K562 (cell line): ENCODE measurements around the gene DCAF10. TPM values are rescaled to one million over a fixed set of nuclear protein-coding genes. Genes with fewer than 3 reads are reported as not detected.

ENCODE experiments used
- ASH1L ChIP-seq: fragments of 450-650 bp; IDR thresholded peaks from 2 replicates; pipeline ENCODE4 v1.6.1; 2018; ENCODE audit warnings: borderline replicate concordance, mild to moderate bottlenecking, low read depth; ENCODE audit not compliant: partially characterized antibody
- C11orf30 ChIP-seq: fragments of 450-650 bp; IDR thresholded peaks from 2 replicates; pipeline ENCODE4 v1.6.1; 2016; ENCODE audit warnings: low read depth, mild to moderate bottlenecking
- FOXA1 ChIP-seq: fragments of 450-650 bp; IDR thresholded peaks from 2 replicates; pipeline ENCODE4 v1.6.1; 2016; ENCODE audit warnings: mild to moderate bottlenecking, borderline replicate concordance
- NBN ChIP-seq: fragments of 450-650 bp; IDR thresholded peaks from 2 replicates; pipeline ENCODE4 v1.6.1; 2016; ENCODE audit warnings: low read depth, mild to moderate bottlenecking
- NFATC3 ChIP-seq: fragments of 450-650 bp; IDR thresholded peaks from 2 replicates; pipeline ENCODE4 v1.6.1; 2017; ENCODE audit warnings: mild to moderate bottlenecking
- TSC22D4 ChIP-seq: fragments of 450-650 bp; IDR thresholded peaks from 2 replicates; pipeline ENCODE4 v1.6.1; 2016; ENCODE audit warnings: missing genetic modification characterization, missing biosample characterization, control low read depth
- ZNF184 ChIP-seq: sonication (generic); formaldehyde crosslinking; IDR thresholded peaks from 2 replicates; pipeline ENCODE4 v1.5.0; 2020; ENCODE audit warnings: missing genetic modification reagents
- ZNF224 ChIP-seq: sonication (generic); formaldehyde crosslinking; IDR thresholded peaks from 2 replicates; pipeline ENCODE4 v1.8.0; 2022; ENCODE audit warnings: mild to moderate bottlenecking, missing genetic modification reagents
- ZNF57 ChIP-seq: fragments of 450-650 bp; formaldehyde crosslinking; IDR thresholded peaks from 2 replicates; pipeline ENCODE4 v1.4.0; 2020; ENCODE audit warnings: mild to moderate bottlenecking, moderate library complexity
- ZNF639 ChIP-seq, 2 experiments: fragments of 200-800 bp in 1 of 2; sonication (Bioruptor generic) in 1 of 2; sonication (generic) in 1 of 2; formaldehyde crosslinking in 1 of 2; IDR thresholded peaks in 1 of 2; conservative IDR thresholded peaks in 1 of 2; 2 replicates each; pipeline versions ENCODE4 v1.5.0 to v1.6.1; 2016 to 2020; ENCODE audit warnings: missing compliant biosample characterization in 1 of 2, missing genetic modification characterization in 1 of 2, missing genetic modification reagents in 1 of 2
- ZNF695 ChIP-seq: fragments of 450-650 bp; formaldehyde crosslinking; IDR thresholded peaks from 2 replicates; pipeline ENCODE4 v1.4.0; 2020; ENCODE audit warnings: mild to moderate bottlenecking, moderate library complexity
- ZSCAN29 ChIP-seq: fragments of 450-650 bp; IDR thresholded peaks from 2 replicates; pipeline ENCODE4 v1.6.1; 2017
- polyA plus RNA-seq, 8 experiments: library from polyadenylated mRNA; depleted of rRNA in 4 of 8; stranded (reverse) in 5 of 8; unstranded in 3 of 8; fragments of >200 nt; fragmentation: Nextera tagmentation in 2 of 8; fragmentation: Illumina TruSeq in 1 of 8; extraction: Ambion mirVana in 2 of 8; extraction: Trizol in 1 of 8; gene quantifications; 2 replicates each; pipeline versions ENCODE4 v1.2.1 to v1.2.3, GENCODE V29; 2011 to 2014; ENCODE audit warnings: inconsistent platforms in 1 of 8, missing spikeins in 1 of 8
- total RNA-seq, 7 experiments: library from RNA; depleted of rRNA in 6 of 7; stranded (reverse); fragments of >200 nt in 6 of 7; fragmentation: Illumina TruSeq in 2 of 7; extraction: Trizol in 2 of 7; gene quantifications; 2 replicates each; pipeline versions ENCODE4 v1.2.1 to v1.2.3, GENCODE V29; 2011 to 2021; ENCODE audit warnings: low replicate concordance in 1 of 7
- TF ChIP-seq, protein P1 (sequence below): sonication (generic); formaldehyde crosslinking; IDR thresholded peaks from 2 replicates; pipeline ENCODE4 v1.8.1; 2023; ENCODE audit warnings: mild to moderate bottlenecking, missing genetic modification reagents

The DCAF10 gene
- total and polyA plus RNA-seq, 9 of the 15 experiments (the other 6 are each of a cell fraction or from before 2014, with no cell fraction given): 6.8 to 40.1 (median 16.9) TPM

DNA sequence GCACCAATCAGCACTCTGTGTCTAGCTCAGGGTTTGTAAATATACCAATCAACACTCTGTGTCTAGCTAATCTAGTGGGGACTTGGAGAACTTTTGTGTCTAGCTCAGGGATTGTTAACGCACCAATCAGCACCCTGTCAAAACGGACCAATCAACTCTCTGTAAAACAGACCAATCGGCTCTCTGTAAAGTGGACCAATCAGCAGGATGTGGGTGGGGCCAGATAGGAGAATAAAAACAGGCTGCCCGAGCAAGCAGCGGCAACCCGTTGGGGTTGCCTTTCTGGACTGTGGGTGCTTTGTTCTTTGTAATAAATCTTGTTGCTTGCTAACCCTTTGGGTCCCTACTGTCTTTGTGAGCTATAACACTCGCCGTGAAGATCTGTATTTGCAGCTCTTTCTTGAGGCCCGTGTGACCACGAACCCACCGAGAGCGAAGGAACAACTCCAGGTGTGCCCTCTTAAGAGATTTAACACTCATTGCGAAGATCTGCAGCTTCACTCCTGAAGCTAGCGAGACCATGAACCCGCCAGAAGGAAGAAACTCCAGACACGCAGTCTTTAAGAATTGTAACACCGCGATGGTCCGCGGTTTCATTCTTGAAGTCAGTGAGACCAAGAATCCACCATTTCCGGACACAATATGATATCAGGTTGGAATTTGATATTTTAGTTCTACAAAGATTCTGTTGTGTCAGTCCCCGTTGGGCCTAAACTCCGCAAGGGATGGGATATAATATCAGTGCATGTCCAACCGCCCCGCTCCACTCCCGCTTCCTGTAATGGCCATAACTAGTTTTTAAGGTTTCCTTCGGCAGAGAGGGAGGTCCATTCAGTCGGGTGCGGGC, 47.7 kb upstream of the DCAF10 start (continued):
- TF ChIP-seq FOXA1 (no peak), ZNF57 (CRISPR knock-in tag) (no peak), NFATC3 (no peak), ZNF184 (CRISPR knock-in tag) (no peak), ZSCAN29 (no peak), ASH1L (no peak), NBN (no peak), ZNF639 (CRISPR knock-in tag; conservative IDR thresholded peaks at IDR 0.05 in 1 of 2, IDR thresholded peaks at IDR 0.05 in 1 of 2) (no peak), C11orf30 (no peak), ZNF695 (CRISPR knock-in tag) (no peak), ZNF224 (CRISPR knock-in tag) (no peak), TSC22D4 (no peak)
- TF ChIP-seq, protein P1, sequence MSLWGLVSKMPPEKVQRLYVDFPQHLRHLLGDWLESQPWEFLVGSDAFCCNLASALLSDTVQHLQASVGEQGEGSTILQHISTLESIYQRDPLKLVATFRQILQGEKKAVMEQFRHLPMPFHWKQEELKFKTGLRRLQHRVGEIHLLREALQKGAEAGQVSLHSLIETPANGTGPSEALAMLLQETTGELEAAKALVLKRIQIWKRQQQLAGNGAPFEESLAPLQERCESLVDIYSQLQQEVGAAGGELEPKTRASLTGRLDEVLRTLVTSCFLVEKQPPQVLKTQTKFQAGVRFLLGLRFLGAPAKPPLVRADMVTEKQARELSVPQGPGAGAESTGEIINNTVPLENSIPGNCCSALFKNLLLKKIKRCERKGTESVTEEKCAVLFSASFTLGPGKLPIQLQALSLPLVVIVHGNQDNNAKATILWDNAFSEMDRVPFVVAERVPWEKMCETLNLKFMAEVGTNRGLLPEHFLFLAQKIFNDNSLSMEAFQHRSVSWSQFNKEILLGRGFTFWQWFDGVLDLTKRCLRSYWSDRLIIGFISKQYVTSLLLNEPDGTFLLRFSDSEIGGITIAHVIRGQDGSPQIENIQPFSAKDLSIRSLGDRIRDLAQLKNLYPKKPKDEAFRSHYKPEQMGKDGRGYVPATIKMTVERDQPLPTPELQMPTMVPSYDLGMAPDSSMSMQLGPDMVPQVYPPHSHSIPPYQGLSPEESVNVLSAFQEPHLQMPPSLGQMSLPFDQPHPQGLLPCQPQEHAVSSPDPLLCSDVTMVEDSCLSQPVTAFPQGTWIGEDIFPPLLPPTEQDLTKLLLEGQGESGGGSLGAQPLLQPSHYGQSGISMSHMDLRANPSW: no peak
